ENCODE measurements around the gene MOK. TPM values are rescaled to one million over a fixed set of nuclear protein-coding genes. Genes with fewer than 3 reads are reported as not detected.

MOK gene
- total RNA-seq, 2 donors from 2014 or later, result 60.3 to 102 TPM

DNA sequence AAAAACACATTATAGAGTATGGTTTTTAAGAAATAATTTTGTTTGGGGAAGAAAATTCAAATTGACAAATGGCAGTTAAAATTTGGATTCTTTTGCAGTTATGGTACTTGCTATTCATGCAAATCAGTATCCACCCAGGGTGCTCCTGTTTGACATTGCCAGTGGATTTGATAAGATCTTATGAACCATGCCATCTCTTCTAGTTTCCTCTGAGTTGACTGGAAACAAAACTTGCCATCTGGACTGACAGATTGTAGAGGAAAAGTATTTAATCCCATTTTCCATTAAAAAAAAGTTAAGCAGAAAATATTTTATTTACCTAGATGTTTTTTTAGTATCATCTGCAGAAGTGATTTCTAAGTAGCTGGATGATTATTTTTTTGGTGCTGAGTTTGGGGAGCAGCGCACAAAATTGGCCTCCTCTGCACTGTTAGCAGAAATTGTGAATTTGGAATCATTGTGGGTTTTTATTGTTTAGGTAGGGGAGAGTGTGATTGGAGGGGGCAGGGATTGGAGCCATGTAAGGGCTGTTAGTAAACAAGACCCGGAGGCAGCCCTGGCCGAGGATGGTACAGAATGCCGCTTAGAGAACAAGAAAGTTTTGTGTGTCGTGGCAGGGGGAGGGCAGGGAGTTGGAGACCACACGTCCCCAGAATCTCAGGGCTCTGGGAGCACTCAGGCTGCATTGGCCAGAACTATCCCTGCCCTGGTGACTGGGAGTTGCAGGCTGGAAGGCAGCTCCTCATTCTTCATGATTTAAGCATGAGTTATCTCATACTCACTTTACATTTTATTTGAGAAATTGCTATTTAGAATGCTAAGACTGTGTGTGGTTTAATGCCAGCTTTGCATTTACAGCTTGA lies 108.7 kb downstream of the MOK start:
- H3K4me3 Mint-ChIP-seq, result no peak overlapping the region
- no peaks in the 10 kb centered on the region for H3K27me3 Mint-ChIP-seq (ENCODE audit: insufficient read depth)
- WGBS, 2 experiments (ENCODE audit: insufficient coverage in 1 of 2, insufficient read length in 1 of 2), result 95 to 96% methylated on average over 4 to 6 of the region's 6 CpGs
- TF ChIP-seq, protein P1, sequence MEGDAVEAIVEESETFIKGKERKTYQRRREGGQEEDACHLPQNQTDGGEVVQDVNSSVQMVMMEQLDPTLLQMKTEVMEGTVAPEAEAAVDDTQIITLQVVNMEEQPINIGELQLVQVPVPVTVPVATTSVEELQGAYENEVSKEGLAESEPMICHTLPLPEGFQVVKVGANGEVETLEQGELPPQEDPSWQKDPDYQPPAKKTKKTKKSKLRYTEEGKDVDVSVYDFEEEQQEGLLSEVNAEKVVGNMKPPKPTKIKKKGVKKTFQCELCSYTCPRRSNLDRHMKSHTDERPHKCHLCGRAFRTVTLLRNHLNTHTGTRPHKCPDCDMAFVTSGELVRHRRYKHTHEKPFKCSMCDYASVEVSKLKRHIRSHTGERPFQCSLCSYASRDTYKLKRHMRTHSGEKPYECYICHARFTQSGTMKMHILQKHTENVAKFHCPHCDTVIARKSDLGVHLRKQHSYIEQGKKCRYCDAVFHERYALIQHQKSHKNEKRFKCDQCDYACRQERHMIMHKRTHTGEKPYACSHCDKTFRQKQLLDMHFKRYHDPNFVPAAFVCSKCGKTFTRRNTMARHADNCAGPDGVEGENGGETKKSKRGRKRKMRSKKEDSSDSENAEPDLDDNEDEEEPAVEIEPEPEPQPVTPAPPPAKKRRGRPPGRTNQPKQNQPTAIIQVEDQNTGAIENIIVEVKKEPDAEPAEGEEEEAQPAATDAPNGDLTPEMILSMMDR (conservative IDR thresholded peaks at IDR 0.05), result no peak
- no peaks in the 10 kb centered on the region for H3K27me3 ChIP-seq (ENCODE audit: control insufficient read depth, insufficient read depth, low read length, poor library complexity, severe bottlenecking)
- no peak overlapping the region for H3K27ac ChIP-seq (ENCODE audit: low read depth, low read length)
- no peak overlapping the region for H3K4me3 ChIP-seq (ENCODE audit: low read length)
- no peak overlapping the region for H3K9ac ChIP-seq (ENCODE audit: extremely low read depth, low read length, poor library complexity, severe bottlenecking)
- H3K27ac Mint-ChIP-seq, result no peak overlapping the region
- no peaks in the 10 kb centered on the region for H3K9me3 ChIP-seq (ENCODE audit: control insufficient read depth, low read length)
- H3K36me3 Mint-ChIP-seq (ENCODE audit: low read depth), result peaks cover 38% of the 10 kb centered on the region
- no peaks in the 10 kb centered on the region for H3K9me3 Mint-ChIP-seq
- DNase-seq, result no peak
- peaks cover 51% of the 10 kb centered on the region for H3K36me3 ChIP-seq (ENCODE audit: control insufficient read depth, insufficient read depth, low read length)
- H3K4me1 Mint-ChIP-seq, result peaks cover 17% of the 10 kb centered on the region
- no peaks in the 10 kb centered on the region for H3K4me1 ChIP-seq (ENCODE audit: control insufficient read depth, insufficient read depth, low read length)

DNA sequence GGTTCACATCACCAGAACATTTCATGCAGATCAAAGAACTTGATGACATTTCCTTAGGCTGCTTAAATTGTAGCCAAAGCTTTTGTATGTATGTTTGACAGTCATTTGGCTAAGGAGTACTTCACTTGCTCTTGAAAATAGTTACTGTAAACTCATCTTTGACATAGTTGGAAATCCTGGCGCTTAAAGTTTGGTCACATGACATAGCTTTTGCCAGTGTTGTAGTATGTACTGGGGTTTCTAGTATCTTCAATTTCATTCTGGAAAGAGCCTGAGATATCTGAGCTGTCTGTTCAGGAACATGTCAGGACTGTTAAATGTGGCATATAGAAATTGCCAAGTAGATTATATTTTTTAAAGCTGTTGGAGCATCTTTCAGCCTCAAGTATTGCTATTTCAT lies 109.5 kb downstream of the MOK start:
- Histone ChIP-seq H3K9ac (ENCODE audit: extremely low read depth, low read length, poor library complexity, severe bottlenecking) (no peak overlapping the region), H3K27ac (ENCODE audit: low read depth, low read length) (no peak overlapping the region), H3K9me3 (ENCODE audit: control insufficient read depth, low read length) (no peaks in the 10 kb centered on the region), H3K4me3 (ENCODE audit: low read length) (no peak overlapping the region), H3K27me3 (ENCODE audit: control insufficient read depth, insufficient read depth, low read length, poor library complexity, severe bottlenecking) (no peaks in the 10 kb centered on the region), H3K4me1 (ENCODE audit: control insufficient read depth, insufficient read depth, low read length) (peaks cover 4% of the 10 kb centered on the region), H3K36me3 (ENCODE audit: control insufficient read depth, insufficient read depth, low read length) (peaks cover 50% of the 10 kb centered on the region)
- Mint-ChIP-seq H3K9me3 (no peaks in the 10 kb centered on the region), H3K36me3 (ENCODE audit: low read depth) (peaks cover 35% of the 10 kb centered on the region), H3K27me3 (ENCODE audit: insufficient read depth) (no peaks in the 10 kb centered on the region), H3K4me1 (peaks cover 22% of the 10 kb centered on the region), H3K27ac (no peak overlapping the region), H3K4me3 (no peak overlapping the region)
- TF ChIP-seq, protein P1 (conservative IDR thresholded peaks at IDR 0.05), result no peak
- 97 to 100% methylated on average over 1 of the region's 1 CpG for WGBS, 2 experiments (ENCODE audit: insufficient coverage in 1 of 2, insufficient read length in 1 of 2)
- no peak for DNase-seq

DNA sequence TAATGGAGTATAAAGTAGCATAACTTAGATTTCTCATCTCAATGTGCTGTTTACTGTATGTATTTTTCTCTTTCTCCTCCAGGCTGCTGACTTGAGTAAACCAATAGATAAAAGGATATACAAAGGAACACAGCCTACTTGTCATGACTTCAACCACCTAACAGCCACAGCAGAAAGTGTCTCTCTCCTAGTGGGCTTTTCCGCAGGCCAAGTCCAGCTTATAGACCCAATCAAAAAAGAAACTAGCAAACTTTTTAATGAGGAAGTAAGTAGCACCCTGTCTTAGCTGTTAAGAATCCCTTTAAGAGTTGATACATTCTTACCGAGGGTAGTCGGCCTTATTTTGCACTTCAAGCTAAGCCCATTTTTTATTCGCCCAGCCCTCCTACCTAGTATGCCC lies 110.1 kb downstream of the MOK start:
- H3K36me3 ChIP-seq (ENCODE audit: control insufficient read depth, insufficient read depth, low read length), result peaks cover 48% of the 10 kb centered on the region
- no peak overlapping the region for H3K27ac ChIP-seq (ENCODE audit: low read depth, low read length)
- no peak overlapping the region for H3K9ac ChIP-seq (ENCODE audit: extremely low read depth, low read length, poor library complexity, severe bottlenecking)
- Mint-ChIP-seq H3K27me3 (ENCODE audit: insufficient read depth) (no peaks in the 10 kb centered on the region), H3K4me3 (no peak overlapping the region), H3K27ac (peak overlapping the region; percentile 66), H3K4me1 (peaks cover 25% of the 10 kb centered on the region), H3K9me3 (no peaks in the 10 kb centered on the region), H3K36me3 (ENCODE audit: low read depth) (peaks cover 32% of the 10 kb centered on the region)
- H3K4me3 ChIP-seq (ENCODE audit: low read length), result no peak overlapping the region
- TF ChIP-seq, protein P1 (conservative IDR thresholded peaks at IDR 0.05), result no peak
- 92% methylated on average over 4 of the region's 4 CpGs for WGBS, 2 experiments (ENCODE audit: insufficient coverage in 1 of 2, insufficient read length in 1 of 2)
- H3K4me1 ChIP-seq (ENCODE audit: control insufficient read depth, insufficient read depth, low read length), result peaks cover 4% of the 10 kb centered on the region
- H3K27me3 ChIP-seq (ENCODE audit: control insufficient read depth, insufficient read depth, low read length, poor library complexity, severe bottlenecking), result no peaks in the 10 kb centered on the region
- H3K9me3 ChIP-seq (ENCODE audit: control insufficient read depth, low read length), result no peaks in the 10 kb centered on the region
- DNase-seq, result no peak

Measured in endodermal cell (in vitro differentiated cells).